Heart left ventricle (tissue), 16 donors: ENCODE results near the gene G6PC1. TPM values are rescaled to one million over a fixed set of nuclear protein-coding genes. Genes with fewer than 3 reads are reported as not detected.
"Not testable (repeated sequence)": the region's sequence is repeated elsewhere in the genome, so short reads cannot be mapped to it uniquely, and the experiment has no call there.

Experiments used
- ATAC-seq, 4 donors: fragments of 200-7000 bp; cut with Tn5 transposase; one replicate each; pipeline ENCODE4 v1.9.1; 2020 to 2022; ENCODE audit warnings: moderate library complexity in 4 of 4, mild to moderate bottlenecking in 3 of 4, moderate number of reproducible peaks in 1 of 4
- DNase-seq, 5 donors: peaks; one replicate each; pipeline ENCODE4 v3.0.0-alpha.2; 2020
- H3K27ac ChIP-seq, 12 donors: fragments of 200-600 bp; sonication (generic) in 4 of 12; one replicate each; pipeline versions ENCODE4 v1.5.0 to v1.8.0; 2016 to 2022; ENCODE audit warnings: mild to moderate bottlenecking in 2 of 12
- H3K27me3 ChIP-seq, 9 donors: fragments of 200-600 bp; sonication (generic) in 2 of 9; one replicate each; pipeline versions ENCODE4 v1.5.1 to v1.8.0; 2016 to 2022; ENCODE audit warnings: mild to moderate bottlenecking in 3 of 9
- H3K36me3 ChIP-seq, 9 donors: fragments of 200-600 bp; sonication (generic) in 2 of 9; one replicate each; pipeline versions ENCODE4 v1.5.0 to v1.8.0; 2018 to 2022; ENCODE audit warnings: mild to moderate bottlenecking in 2 of 9
- H3K4me1 ChIP-seq, 12 donors: fragments of 200-600 bp; sonication (generic) in 4 of 12; one replicate each; pipeline versions ENCODE4 v1.5.0 to v1.8.0; 2016 to 2022; ENCODE audit warnings: mild to moderate bottlenecking in 3 of 12
- H3K4me3 ChIP-seq, 12 donors: fragments of 200-600 bp; sonication (generic) in 4 of 12; one replicate each; pipeline versions ENCODE4 v1.5.0 to v1.8.0; 2017 to 2022; ENCODE audit warnings: mild to moderate bottlenecking in 9 of 12, moderate library complexity in 4 of 12
- H3K9me3 ChIP-seq, 12 donors: fragments of 200-600 bp; sonication (generic) in 4 of 12; one replicate each; pipeline versions ENCODE4 v1.5.0 to v1.8.0; 2016 to 2022; ENCODE audit warnings: mild to moderate bottlenecking in 1 of 12
- CTCF ChIP-seq, 12 donors: fragments of 200-600 bp; sonication (generic) in 4 of 12; IDR thresholded peaks; one replicate each; pipeline versions ENCODE4 v1.5.0 to v1.8.0; 2018 to 2022; ENCODE audit warnings: antibody characterized with exemption in 12 of 12, mild to moderate bottlenecking in 5 of 12
- POLR2A ChIP-seq, 2 donors: fragments of 450-650 bp; IDR thresholded peaks; one replicate each; pipeline ENCODE4 v1.6.1; 2017; ENCODE audit warnings: antibody characterized with exemption in 2 of 2, mild to moderate bottlenecking in 2 of 2, moderate library complexity in 2 of 2
- WGBS, 4 donors: extraction: QIAGEN DNeasy Blood & Tissue Kit in 2 of 4; methylation state at CpG; one replicate each; pipeline versions ENCODE4 v1.1.5 to v1.1.7; 2013 to 2018; 5-methylcytosine and 5-hydroxymethylcytosine counted together
- intact Hi-C, 10 donors: fragments of 100-400 bp; cut with DNase I; formaldehyde crosslinking; loops; one replicate each; pipeline versions ENCODE4 v1.11.1 to v1.14.2; 2022
- polyA plus RNA-seq, 2 donors: library from polyadenylated mRNA; stranded (reverse); fragments of 200-250 nt; gene quantifications; one replicate each; pipeline ENCODE4 v1.2.3, GENCODE V29; 2013
- total RNA-seq, 9 donors: library from RNA; depleted of rRNA in 2 of 9; stranded (reverse); fragments of >200 nt in 2 of 9; fragmentation: NEBNext Ultra II Directional in 3 of 9; extraction: Animal tissue kit (Norgen Biotek cat#: 25700) in 3 of 9; gene quantifications; one replicate each; pipeline versions ENCODE4 v1.1.0 to v1.2.4, GENCODE V29; 2016 to 2023
- donor health status: ischemic (EF 13 %, LVEDD 7.1; RV severe dilation, severe dysfunction).
- donor health status: healthy with polysubstance abuse.
- donor health status: DM: no; HTN: yes; CAD: no.
- donor health status: DM: no; HTN: no; CAD: no.
- donor health status: ischemic (EF 25% LVEDD 6.9; RV normal size, moderate dysfunction).
- donor health status: ischemic (EF 25% LVEDD 5.7; RV mildly dilated, moderate dysfunction).
- donor health status: healthy.
- donor health status: DM: yes; HTN: yes; CAD: no.
- donor health status: ischemic (EF 35%, LVEDD 5.7; RV mildly dilated, moderate dysfunction).
- donor health status: nonischemic (EF 11% LVEDD 7.7; RV severe dilation, severe dysfunction).
- donor health status: DM: yes; HTN: yes; CAD: no.
- donor health status: PGD.
- donor health status: ischemic (EF 29% LVEDD 5.4; RV normal size, mild dysfunction).
- donor health status: nonischemic (EF 23%, LVEDD 6.1; RV moderate dilation, normal function).

The G6PC1 gene
- total and polyA plus RNA-seq, 11 donors = not detected

- H3K36me3 ChIP-seq = no peaks in the 10 kb centered on the region
- TF ChIP-seq CTCF (IDR thresholded peaks at IDR 0.05) (no peak), POLR2A (IDR thresholded peaks at IDR 0.05) (no peak)
- H3K27ac ChIP-seq = no peak overlapping the region
- H3K9me3 ChIP-seq = no peaks in the 10 kb centered on the region
- DNase-seq (no peak), ATAC-seq (no peak)
- no peak overlapping the region for H3K4me3 ChIP-seq
- H3K27me3 ChIP-seq = peaks cover 0 to 4% (median 0%) of the 10 kb centered on the region in 9 donors
- WGBS, 4 donors = 79 to 88% (median 84%) methylated on average over 5 of the region's 5 CpGs
- intact Hi-C loops = loop anchor here in 1 of 10 donors (5.0 kb wide), 1 partner anchor 51 kb away; no protein-coding TSS in a partner anchor
- H3K4me1 ChIP-seq = peaks cover 0 to 6% (median 0%) of the 10 kb centered on the region in 12 donors
Measured at GRCh38 chr17:42880776-42881310, 19.8 kb upstream of the G6PC1 start.

DNA sequence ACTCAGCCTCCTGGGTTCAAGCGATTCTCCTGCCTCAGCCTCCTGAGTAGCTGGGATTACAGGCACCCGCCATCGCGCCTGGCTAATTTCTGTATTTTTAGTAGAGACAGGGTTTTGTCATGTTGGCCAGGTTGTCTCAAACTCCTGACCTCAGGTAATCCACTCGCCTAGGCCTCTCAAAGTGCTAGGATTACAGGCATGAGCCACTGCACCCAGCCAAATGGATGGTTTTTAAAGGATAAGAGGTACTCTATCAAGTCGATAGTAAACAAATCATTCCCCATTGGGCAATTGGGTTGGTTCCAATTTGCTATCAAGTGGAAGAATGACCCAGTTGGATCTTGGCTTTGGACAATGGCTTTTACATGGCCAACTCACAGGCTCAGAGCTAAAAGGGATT lies 18.9 kb upstream of the G6PC1 start:
- not testable (repeated sequence) for H3K27me3 ChIP-seq, H3K9me3 ChIP-seq, H3K36me3 ChIP-seq, ATAC-seq, DNase-seq, H3K27ac ChIP-seq, H3K4me3 ChIP-seq
- peaks cover 0 to 14% (median 1%) of the 10 kb centered on the region in 12 donors for H3K4me1 ChIP-seq
- intact Hi-C loops = loop anchor here in 1 of 10 donors (5.0 kb wide), 1 partner anchor 51 kb away; no protein-coding TSS in a partner anchor
- WGBS, 4 donors = 93 to 95% (median 93%) methylated on average over 6 of the region's 6 CpGs

GRCh38 chr17:42882166-42882565 lies 18.4 kb upstream of the G6PC1 start:
- H3K4me1 ChIP-seq = peaks cover 0 to 19% (median 4%) of the 10 kb centered on the region in 12 donors
- 87 to 94% (median 91%) methylated on average over 8 of the region's 8 CpGs for whole genome bisulfite sequencing, 4 donors
- H3K27me3 ChIP-seq = peaks cover 0 to 4% (median 0%) of the 10 kb centered on the region in 9 donors
- H3K36me3 ChIP-seq = no peaks in the 10 kb centered on the region
- DNase-seq (no peak), ATAC-seq (no peak)
- H3K4me3 ChIP-seq = no peak overlapping the region
- no peak overlapping the region for H3K27ac ChIP-seq
- TF ChIP-seq POLR2A (IDR thresholded peaks at IDR 0.05) = no peak
- no peak for TF ChIP-seq CTCF (IDR thresholded peaks at IDR 0.05)
- intact Hi-C loops = loop anchor here in 1 of 10 donors (5.0 kb wide), 1 partner anchor 50 kb away; no protein-coding TSS in a partner anchor
- no peaks in the 10 kb centered on the region for H3K9me3 ChIP-seq

- Histone ChIP-seq H3K27me3 (peaks cover 0 to 3% (median 0%) of the 10 kb centered on the region in 9 donors), H3K4me1 (peaks cover 0 to 30% (median 4%) of the 10 kb centered on the region in 12 donors), H3K4me3 (no peak overlapping the region), H3K36me3 (no peaks in the 10 kb centered on the region), H3K9me3 (no peaks in the 10 kb centered on the region), H3K27ac (no peak overlapping the region)
- TF ChIP-seq POLR2A (IDR thresholded peaks at IDR 0.05) (no peak), CTCF (IDR thresholded peaks at IDR 0.05) (no peak)
- DNase-seq = no peak
- 86 to 92% (median 88%) methylated on average over 7 of the region's 7 CpGs for WGBS, 4 donors
- no peak for ATAC-seq
- intact Hi-C loops = loop anchor here in 1 of 10 donors (5.0 kb wide), 1 partner anchor 48 kb away; no protein-coding TSS in a partner anchor
Measured at GRCh38 chr17:42883802-42884558, 16.6 kb upstream of the G6PC1 start.

DNA sequence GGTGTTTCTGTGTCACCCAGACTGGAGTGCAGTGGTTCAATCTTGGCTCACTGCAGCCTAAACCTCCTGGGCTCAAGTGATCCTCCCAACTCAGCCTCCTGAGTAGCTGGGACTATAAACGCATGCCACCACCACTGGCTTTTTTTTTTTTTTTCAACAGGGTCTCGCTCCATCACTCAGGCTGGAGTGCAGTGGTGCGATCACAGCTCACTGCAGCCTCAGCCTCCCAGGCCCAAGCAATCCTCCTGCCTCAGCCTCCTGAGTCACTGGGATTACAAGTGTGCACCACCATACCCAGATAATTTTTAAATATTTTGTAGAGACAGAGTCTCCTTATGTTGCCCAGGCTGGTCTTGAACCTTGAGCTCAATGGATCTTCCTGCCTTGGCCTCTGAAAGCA lies 14.8 kb upstream of the G6PC1 start:
- H3K4me3 ChIP-seq, H3K36me3 ChIP-seq, H3K9me3 ChIP-seq, ATAC-seq, H3K27me3 ChIP-seq, DNase-seq: not testable (repeated sequence)
- Histone ChIP-seq H3K27ac (peak overlapping the region in 2 of 12 donors; percentile 22 to 53), H3K4me1 (peaks cover 0 to 30% (median 4%) of the 10 kb centered on the region in 12 donors)
- intact Hi-C loops = loop anchor here in 1 of 10 donors (5.0 kb wide), 1 partner anchor 41 kb away; no protein-coding TSS in a partner anchor
- WGBS, 4 donors = 95 to 97% (median 96%) methylated on average over 3 of the region's 3 CpGs
